ENCODE measurements around the gene DOCK3. TPM values are rescaled to one million over a fixed set of nuclear protein-coding genes. Genes with fewer than 3 reads are reported as not detected.

Gene DOCK3
- total and polyA plus RNA-seq, 2 of the 4 experiments (the other 2 are of a cell fraction): under 0.01 to 0.12 TPM

DNA sequence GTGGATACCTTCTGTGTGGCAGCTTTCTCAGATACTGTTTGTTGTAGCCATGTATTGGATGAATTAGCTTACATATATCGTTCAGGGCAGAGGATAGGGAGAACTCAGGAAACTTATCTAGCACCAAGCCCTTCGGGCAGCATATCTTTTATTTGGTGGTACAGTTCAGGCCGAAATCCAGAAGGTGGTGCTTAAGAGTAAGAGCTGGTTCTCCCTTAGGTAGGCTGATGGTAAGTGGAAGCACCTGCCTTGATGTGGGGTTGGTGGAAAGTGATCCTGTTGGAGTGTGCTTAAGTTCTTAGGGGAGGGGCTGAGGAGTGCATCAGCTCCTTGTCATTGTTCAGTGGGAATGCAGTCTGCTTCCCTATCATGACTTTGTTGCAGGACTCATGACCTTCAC, 187.5 kb downstream of the DOCK3 start:
- Histone ChIP-seq H3K27ac (ENCODE audit: insufficient read depth, low read length) (no peak overlapping the region), H3K4me2 (ENCODE audit: low read depth, low read length) (no peak overlapping the region), H3K4me3 (ENCODE audit: insufficient read depth, low read depth, low read length) (no peak overlapping the region), H3K9ac (ENCODE audit: low read depth, low read length) (no peak overlapping the region), H2AK5ac (ENCODE audit: low read depth, low read length) (no peak overlapping the region), H3K9me1 (ENCODE audit: insufficient read depth, low read length) (no peaks in the 10 kb centered on the region), H3K4ac (ENCODE audit: low read depth, low read length) (no peak overlapping the region), H2AK9ac (replicated peaks; ENCODE audit: low read depth, low read length, poor library complexity) (no peak overlapping the region), H3K4me1 (ENCODE audit: control insufficient read depth, insufficient read depth, low read length) (no peaks in the 10 kb centered on the region), H2BK15ac (ENCODE audit: low read depth, low read length) (no peak overlapping the region), H3K14ac (replicated peaks; ENCODE audit: low read depth, low read length) (no peak overlapping the region), H3K36me3 (ENCODE audit: control insufficient read depth, insufficient read depth, low read length) (no peaks in the 10 kb centered on the region), H3K27me3 (ENCODE audit: control insufficient read depth, insufficient read depth, low read length) (no peaks in the 10 kb centered on the region), H3K9me3 (ENCODE audit: control insufficient read depth, insufficient read depth, low read length) (peaks cover 10% of the 10 kb centered on the region; the same call in 1 of the 2 replicates), H2BK5ac (ENCODE audit: low read depth, low read length, poor library complexity, severe bottlenecking) (no peak overlapping the region), H3K79me1 (ENCODE audit: low read depth in 1 of 2, low read length in 2 of 2) (no peaks in the 10 kb centered on the region), H3K23ac (ENCODE audit: low read depth, low read length) (no peak overlapping the region), H3K56ac (ENCODE audit: extremely low read depth, insufficient read depth, low read length) (no peak overlapping the region), H4K20me1 (ENCODE audit: insufficient read depth, low read length) (no peaks in the 10 kb centered on the region), H4K91ac (ENCODE audit: insufficient read depth, low read depth, low read length) (no peak overlapping the region), H4K8ac (ENCODE audit: low read depth in 2 of 2, low read length in 2 of 2) (no peak overlapping the region), H4K5ac (ENCODE audit: low read depth, low read length) (no peak overlapping the region), H2BK120ac (ENCODE audit: low read depth, low read length) (no peak overlapping the region), H3K18ac (ENCODE audit: low read depth, low read length) (no peak overlapping the region), H2AFZ (replicated peaks; ENCODE audit: low read length, poor library complexity) (no peak overlapping the region), H2BK20ac (ENCODE audit: low read depth, low read length) (no peak overlapping the region)
- POLR2A ChIA-PET (ENCODE audit: unreplicated experiment): no interaction called here
- 25% methylated on average over 2 of the region's 3 CpGs; no CpG with 5 or more reads in 1 of the 2 experiments for WGBS, 2 experiments (ENCODE audit: extremely low coverage in 2 of 2, insufficient read length in 1 of 2)
- BruUV-seq (replicated peaks): no TSS peak
- dilution Hi-C loops (cut with HindIII; ENCODE audit: low sequenced_read_pairs, unreplicated experiment): no loop called here
- in situ Hi-C loops (cut with MboI; ENCODE audit: low sequenced_read_pairs): no loop called here
- no peak for DNase-seq
- TF ChIP-seq, protein P1, sequence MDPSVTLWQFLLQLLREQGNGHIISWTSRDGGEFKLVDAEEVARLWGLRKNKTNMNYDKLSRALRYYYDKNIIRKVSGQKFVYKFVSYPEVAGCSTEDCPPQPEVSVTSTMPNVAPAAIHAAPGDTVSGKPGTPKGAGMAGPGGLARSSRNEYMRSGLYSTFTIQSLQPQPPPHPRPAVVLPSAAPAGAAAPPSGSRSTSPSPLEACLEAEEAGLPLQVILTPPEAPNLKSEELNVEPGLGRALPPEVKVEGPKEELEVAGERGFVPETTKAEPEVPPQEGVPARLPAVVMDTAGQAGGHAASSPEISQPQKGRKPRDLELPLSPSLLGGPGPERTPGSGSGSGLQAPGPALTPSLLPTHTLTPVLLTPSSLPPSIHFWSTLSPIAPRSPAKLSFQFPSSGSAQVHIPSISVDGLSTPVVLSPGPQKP (IDR thresholded peaks at IDR 0.05; ENCODE audit: borderline replicate concordance, low read depth, low read length): no peak
- no peak for TF ChIP-seq MAZ (IDR thresholded peaks at IDR 0.05; ENCODE audit: borderline replicate concordance, low read depth, low read length)
- TF ChIP-seq RAD21 (IDR thresholded peaks at IDR 0.05; ENCODE audit: low read length): no peak
- TF ChIP-seq MAFK (IDR thresholded peaks at IDR 0.05; ENCODE audit: low read depth, low read length): no peak
- TF ChIP-seq, protein P2, sequence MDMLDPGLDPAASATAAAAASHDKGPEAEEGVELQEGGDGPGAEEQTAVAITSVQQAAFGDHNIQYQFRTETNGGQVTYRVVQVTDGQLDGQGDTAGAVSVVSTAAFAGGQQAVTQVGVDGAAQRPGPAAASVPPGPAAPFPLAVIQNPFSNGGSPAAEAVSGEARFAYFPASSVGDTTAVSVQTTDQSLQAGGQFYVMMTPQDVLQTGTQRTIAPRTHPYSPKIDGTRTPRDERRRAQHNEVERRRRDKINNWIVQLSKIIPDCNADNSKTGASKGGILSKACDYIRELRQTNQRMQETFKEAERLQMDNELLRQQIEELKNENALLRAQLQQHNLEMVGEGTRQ (IDR thresholded peaks at IDR 0.05; ENCODE audit: low read depth, low read length): no peak
- no peak for TF ChIP-seq RFX5 (IDR thresholded peaks at IDR 0.05; ENCODE audit: low read depth, low read length)
- TF ChIP-seq NFE2L2 (IDR thresholded peaks at IDR 0.05; ENCODE audit: low read depth, low read length): no peak
- no peak for TF ChIP-seq CHD1 (IDR thresholded peaks at IDR 0.05; ENCODE audit: low read depth, low read length)
- no peak for TF ChIP-seq RCOR1 (IDR thresholded peaks at IDR 0.05; ENCODE audit: insufficient replicate concordance, low read length)
- TF ChIP-seq MXI1 (IDR thresholded peaks at IDR 0.05; ENCODE audit: borderline replicate concordance, low read depth, low read length): no peak
- CTCF ChIA-PET: no interaction called here
- intact Hi-C loops (cut with micrococcal nuclease): no loop called here
- no peak for ATAC-seq (ENCODE audit: low read depth)

Measured in IMR-90 (cell line).